Astrocyte (in vitro differentiated cells and primary cell): ENCODE results near the gene CAMK2D. TPM values are rescaled to one million over a fixed set of nuclear protein-coding genes. Genes with fewer than 3 reads are reported as not detected.

ENCODE experiments used
- DNase-seq: peaks from one replicate; pipeline ENCODE4 v3.0.0-alpha.2; 2010; ENCODE audit warnings: low read depth
- FAIRE-seq: peaks from 2 replicates; lab custom pipeline; 2011; peaks lifted over from hg19 to GRCh38; lab: Jason Lieb, UNC
- H2AFZ ChIP-seq: 2 replicates; pipeline ENCODE4 v1.6.0; 2012; ENCODE audit warnings: low read depth, low read length, inconsistent platforms
- H3K27ac ChIP-seq: 2 replicates; pipeline ENCODE4 v1.5.1; 2011; ENCODE audit warnings: low read depth, low read length, inconsistent platforms
- H3K27me3 ChIP-seq: 2 replicates; pipeline ENCODE4 v1.6.0; 2011; ENCODE audit warnings: low read length, inconsistent platforms; ENCODE audit not compliant: insufficient read depth
- H3K36me3 ChIP-seq: 2 replicates; pipeline ENCODE4 v1.5.1; 2011; ENCODE audit warnings: low read length, inconsistent platforms; ENCODE audit not compliant: insufficient read depth
- H3K4me1 ChIP-seq: 2 replicates; pipeline ENCODE4 v1.5.1; 2011; ENCODE audit warnings: low read length, inconsistent platforms; ENCODE audit not compliant: insufficient read depth
- H3K4me2 ChIP-seq: 2 replicates; pipeline ENCODE4 v1.6.0; 2012; ENCODE audit warnings: low read length, inconsistent platforms
- H3K4me3 ChIP-seq: 2 replicates; pipeline ENCODE4 v1.5.1; 2011; ENCODE audit warnings: low read depth, mild to moderate bottlenecking, low read length, inconsistent platforms; ENCODE audit not compliant: insufficient read depth
- H3K79me2 ChIP-seq: 2 replicates; pipeline ENCODE4 v1.6.0; 2012; ENCODE audit warnings: mild to moderate bottlenecking, low read length, inconsistent platforms; ENCODE audit not compliant: insufficient read depth
- H3K9ac ChIP-seq: 2 replicates; pipeline ENCODE4 v1.6.0; 2012; ENCODE audit warnings: mild to moderate bottlenecking, low read length, inconsistent platforms
- H3K9me3 ChIP-seq: 2 replicates; pipeline ENCODE4 v1.5.1; 2012; ENCODE audit warnings: low read depth, mild to moderate bottlenecking, low read length, inconsistent platforms; ENCODE audit not compliant: insufficient read depth
- H4K20me1 ChIP-seq: 2 replicates; pipeline ENCODE4 v1.6.0; 2012; ENCODE audit warnings: low read length, inconsistent platforms; ENCODE audit not compliant: insufficient read depth
- H3K27ac Mint-ChIP-seq: one replicate; pipeline ENCODE4 v1.8.0; 2021; ENCODE audit warnings: mild to moderate bottlenecking, mixed read lengths; ENCODE audit not compliant: unreplicated experiment
- H3K27me3 Mint-ChIP-seq: one replicate; pipeline ENCODE4 v1.8.0; 2021; ENCODE audit warnings: low read depth, mixed read lengths; ENCODE audit not compliant: unreplicated experiment
- H3K36me3 Mint-ChIP-seq: one replicate; pipeline ENCODE4 v1.8.0; 2021; ENCODE audit warnings: low read depth, mixed read lengths; ENCODE audit not compliant: unreplicated experiment
- H3K4me1 Mint-ChIP-seq: one replicate; pipeline ENCODE4 v1.8.0; 2021; ENCODE audit warnings: low read depth, mixed read lengths; ENCODE audit not compliant: unreplicated experiment
- H3K4me3 Mint-ChIP-seq: one replicate; pipeline ENCODE4 v1.8.0; 2021; ENCODE audit warnings: mild to moderate bottlenecking, moderate library complexity, mixed read lengths; ENCODE audit not compliant: unreplicated experiment
- H3K9me3 Mint-ChIP-seq: one replicate; pipeline ENCODE4 v1.8.0; 2021; ENCODE audit warnings: mild to moderate bottlenecking, mixed read lengths; ENCODE audit not compliant: unreplicated experiment
- CTCF ChIP-seq: IDR thresholded peaks from 2 replicates; pipeline ENCODE4 v1.5.1; 2011; ENCODE audit warnings: low read depth, mild to moderate bottlenecking, inconsistent platforms, low read length, moderate library complexity; ENCODE audit not compliant: insufficient read depth
- EZH2 ChIP-seq: IDR thresholded peaks from 2 replicates; pipeline ENCODE4 v1.6.1; 2012; ENCODE audit warnings: mild to moderate bottlenecking, low read length, inconsistent platforms; ENCODE audit not compliant: insufficient read depth
- total RNA-seq: library from RNA; stranded (reverse); gene quantifications from 2 replicates; pipeline ENCODE4 v1.2.1, GENCODE V29; 2021

Gene CAMK2D
- total RNA-seq, 1 donor from 2014 or later = 80.8 TPM

DNA sequence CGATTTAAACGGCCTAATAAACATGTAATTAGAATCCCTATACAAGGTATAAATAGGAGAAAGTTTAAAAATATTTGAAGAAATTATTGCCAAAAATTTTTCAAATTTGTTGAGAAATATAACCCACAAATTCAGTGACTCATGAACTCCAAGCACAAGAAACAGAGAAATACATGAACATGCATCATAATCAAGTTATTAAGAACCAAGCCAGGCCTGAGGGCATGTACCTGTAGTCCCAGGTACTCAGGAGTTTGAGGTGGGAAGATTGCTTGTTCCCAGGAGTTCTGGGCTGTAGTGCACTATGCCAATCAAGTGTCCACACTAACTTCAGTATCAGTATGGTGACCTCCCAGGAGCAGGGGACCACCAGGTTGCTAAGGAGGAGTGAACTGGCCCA is 341.9 kb downstream of the CAMK2D start:
- Histone ChIP-seq H3K27me3 (no peaks in the 10 kb centered on the region), H3K79me2 (no peaks in the 10 kb centered on the region), H2AFZ (no peak overlapping the region), H3K9ac (no peak overlapping the region), H3K4me2 (no peak overlapping the region), H3K36me3 (no peaks in the 10 kb centered on the region), H3K27ac (no peak overlapping the region), H4K20me1 (no peaks in the 10 kb centered on the region), H3K4me1 (no peaks in the 10 kb centered on the region), H3K4me3 (no peak overlapping the region), H3K9me3 (peaks cover 3% of the 10 kb centered on the region)
- TF ChIP-seq CTCF = no peak
- no peak for TF ChIP-seq EZH2
- H3K4me3 Mint-ChIP-seq = no peak overlapping the region
- FAIRE-seq (no peak), DNase-seq (no peak)
- H3K9me3 Mint-ChIP-seq = peaks cover 9% of the 10 kb centered on the region
- H3K36me3 Mint-ChIP-seq = peaks cover 5% of the 10 kb centered on the region
- H3K27me3 Mint-ChIP-seq = no peaks in the 10 kb centered on the region
- H3K4me1 Mint-ChIP-seq = no peaks in the 10 kb centered on the region
- no peak overlapping the region for H3K27ac Mint-ChIP-seq

- Histone ChIP-seq H3K4me3 (no peak overlapping the region), H4K20me1 (no peaks in the 10 kb centered on the region), H3K4me1 (no peaks in the 10 kb centered on the region), H3K4me2 (peak overlapping the region; percentile 12), H3K27me3 (no peaks in the 10 kb centered on the region), H3K36me3 (no peaks in the 10 kb centered on the region), H3K9ac (no peak overlapping the region), H2AFZ (no peak overlapping the region), H3K27ac (no peak overlapping the region), H3K79me2 (no peaks in the 10 kb centered on the region), H3K9me3 (no peaks in the 10 kb centered on the region)
- Mint-ChIP-seq H3K4me1 (peaks cover 11% of the 10 kb centered on the region), H3K4me3 (no peak overlapping the region), H3K36me3 (peaks cover 2% of the 10 kb centered on the region), H3K9me3 (no peaks in the 10 kb centered on the region), H3K27me3 (peaks cover 2% of the 10 kb centered on the region), H3K27ac (peak overlapping the region; percentile 59)
- DNase-seq (peak; percentile 96), FAIRE-seq (peak; percentile 49)
- TF ChIP-seq CTCF = no peak
Measured at GRCh38 chr4:113411496-113411938, 350.0 kb downstream of the CAMK2D start.

DNA sequence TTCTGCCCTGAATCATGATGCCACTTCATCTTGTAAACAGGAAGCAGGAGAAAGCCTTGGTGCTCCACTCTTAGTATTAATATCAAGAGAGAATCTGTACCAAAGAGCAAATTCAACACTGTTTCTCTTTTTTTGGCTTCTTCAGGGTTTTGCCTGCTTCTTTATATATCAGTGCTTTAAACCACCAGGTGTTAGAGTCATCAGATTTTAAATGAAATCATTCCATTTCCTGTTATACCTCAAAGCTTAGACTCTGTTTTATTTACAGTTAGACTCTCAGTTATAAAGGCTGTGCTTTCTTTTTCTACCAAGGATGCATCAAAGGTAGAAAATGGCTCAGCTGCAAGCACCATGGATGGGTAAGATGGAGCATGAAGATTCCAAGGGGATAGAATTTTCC is 350.9 kb downstream of the CAMK2D start:
- no peaks in the 10 kb centered on the region for H3K27me3 ChIP-seq
- no peak overlapping the region for H3K4me3 ChIP-seq
- H3K9me3 ChIP-seq = no peaks in the 10 kb centered on the region
- Mint-ChIP-seq H3K4me3 (no peak overlapping the region), H3K4me1 (peaks cover 11% of the 10 kb centered on the region), H3K27ac (no peak overlapping the region), H3K9me3 (no peaks in the 10 kb centered on the region), H3K27me3 (peaks cover 2% of the 10 kb centered on the region), H3K36me3 (no peaks in the 10 kb centered on the region)
- H4K20me1 ChIP-seq = no peaks in the 10 kb centered on the region
- H3K79me2 ChIP-seq = no peaks in the 10 kb centered on the region
- H2AFZ ChIP-seq = no peak overlapping the region
- no peak for DNase-seq
- FAIRE-seq = no peak
- no peak overlapping the region for H3K4me2 ChIP-seq
- H3K36me3 ChIP-seq = no peaks in the 10 kb centered on the region
- TF ChIP-seq EZH2 (no peak), CTCF (no peak)
- no peaks in the 10 kb centered on the region for H3K4me1 ChIP-seq
- H3K27ac ChIP-seq = no peak overlapping the region
- no peak overlapping the region for H3K9ac ChIP-seq
